Astrocyte (in vitro differentiated cells and primary cell): ENCODE measurements around the gene ATP11A. TPM values are rescaled to one million over a fixed set of nuclear protein-coding genes. Genes with fewer than 3 reads are reported as not detected.

ENCODE experiments used
- DNase-seq: peaks from one replicate; pipeline ENCODE4 v3.0.0-alpha.2; 2010; ENCODE audit warnings: low read depth
- FAIRE-seq: peaks from 2 replicates; lab custom pipeline; 2011; peaks lifted over from hg19 to GRCh38; lab: Jason Lieb, UNC
- H2AFZ ChIP-seq: 2 replicates; pipeline ENCODE4 v1.6.0; 2012; ENCODE audit warnings: low read depth, low read length, inconsistent platforms
- H3K27ac ChIP-seq: 2 replicates; pipeline ENCODE4 v1.5.1; 2011; ENCODE audit warnings: low read depth, low read length, inconsistent platforms
- H3K27me3 ChIP-seq: 2 replicates; pipeline ENCODE4 v1.6.0; 2011; ENCODE audit warnings: low read length, inconsistent platforms; ENCODE audit not compliant: insufficient read depth
- H3K36me3 ChIP-seq: 2 replicates; pipeline ENCODE4 v1.5.1; 2011; ENCODE audit warnings: low read length, inconsistent platforms; ENCODE audit not compliant: insufficient read depth
- H3K4me1 ChIP-seq: 2 replicates; pipeline ENCODE4 v1.5.1; 2011; ENCODE audit warnings: low read length, inconsistent platforms; ENCODE audit not compliant: insufficient read depth
- H3K4me2 ChIP-seq: 2 replicates; pipeline ENCODE4 v1.6.0; 2012; ENCODE audit warnings: low read length, inconsistent platforms
- H3K4me3 ChIP-seq: 2 replicates; pipeline ENCODE4 v1.5.1; 2011; ENCODE audit warnings: low read depth, mild to moderate bottlenecking, low read length, inconsistent platforms; ENCODE audit not compliant: insufficient read depth
- H3K79me2 ChIP-seq: 2 replicates; pipeline ENCODE4 v1.6.0; 2012; ENCODE audit warnings: mild to moderate bottlenecking, low read length, inconsistent platforms; ENCODE audit not compliant: insufficient read depth
- H3K9ac ChIP-seq: 2 replicates; pipeline ENCODE4 v1.6.0; 2012; ENCODE audit warnings: mild to moderate bottlenecking, low read length, inconsistent platforms
- H3K9me3 ChIP-seq: 2 replicates; pipeline ENCODE4 v1.5.1; 2012; ENCODE audit warnings: low read depth, mild to moderate bottlenecking, low read length, inconsistent platforms; ENCODE audit not compliant: insufficient read depth
- H4K20me1 ChIP-seq: 2 replicates; pipeline ENCODE4 v1.6.0; 2012; ENCODE audit warnings: low read length, inconsistent platforms; ENCODE audit not compliant: insufficient read depth
- H3K27ac Mint-ChIP-seq: one replicate; pipeline ENCODE4 v1.8.0; 2021; ENCODE audit warnings: mild to moderate bottlenecking, mixed read lengths; ENCODE audit not compliant: unreplicated experiment
- H3K27me3 Mint-ChIP-seq: one replicate; pipeline ENCODE4 v1.8.0; 2021; ENCODE audit warnings: low read depth, mixed read lengths; ENCODE audit not compliant: unreplicated experiment
- H3K36me3 Mint-ChIP-seq: one replicate; pipeline ENCODE4 v1.8.0; 2021; ENCODE audit warnings: low read depth, mixed read lengths; ENCODE audit not compliant: unreplicated experiment
- H3K4me1 Mint-ChIP-seq: one replicate; pipeline ENCODE4 v1.8.0; 2021; ENCODE audit warnings: low read depth, mixed read lengths; ENCODE audit not compliant: unreplicated experiment
- H3K4me3 Mint-ChIP-seq: one replicate; pipeline ENCODE4 v1.8.0; 2021; ENCODE audit warnings: mild to moderate bottlenecking, moderate library complexity, mixed read lengths; ENCODE audit not compliant: unreplicated experiment
- H3K9me3 Mint-ChIP-seq: one replicate; pipeline ENCODE4 v1.8.0; 2021; ENCODE audit warnings: mild to moderate bottlenecking, mixed read lengths; ENCODE audit not compliant: unreplicated experiment
- CTCF ChIP-seq: IDR thresholded peaks from 2 replicates; pipeline ENCODE4 v1.5.1; 2011; ENCODE audit warnings: low read depth, mild to moderate bottlenecking, inconsistent platforms, low read length, moderate library complexity; ENCODE audit not compliant: insufficient read depth
- EZH2 ChIP-seq: IDR thresholded peaks from 2 replicates; pipeline ENCODE4 v1.6.1; 2012; ENCODE audit warnings: mild to moderate bottlenecking, low read length, inconsistent platforms; ENCODE audit not compliant: insufficient read depth
- total RNA-seq: library from RNA; stranded (reverse); gene quantifications from 2 replicates; pipeline ENCODE4 v1.2.1, GENCODE V29; 2021

Gene ATP11A
- total RNA-seq, 1 donor from 2014 or later: 38.9 TPM

GRCh38 chr13:112759053-112759452 lies 69.2 kb downstream of the ATP11A start:
- DNase-seq (no peak), FAIRE-seq (no peak)
- Histone ChIP-seq H4K20me1 (no peaks in the 10 kb centered on the region), H3K36me3 (no peaks in the 10 kb centered on the region), H3K4me1 (no peaks in the 10 kb centered on the region), H3K4me2 (no peak overlapping the region), H3K79me2 (no peaks in the 10 kb centered on the region), H3K27ac (no peak overlapping the region), H3K9me3 (no peaks in the 10 kb centered on the region), H3K27me3 (no peaks in the 10 kb centered on the region), H3K9ac (no peak overlapping the region), H3K4me3 (no peak overlapping the region), H2AFZ (no peak overlapping the region)
- Mint-ChIP-seq H3K27ac (no peak overlapping the region), H3K9me3 (no peaks in the 10 kb centered on the region), H3K4me3 (no peak overlapping the region), H3K27me3 (no peaks in the 10 kb centered on the region), H3K4me1 (peaks cover 23% of the 10 kb centered on the region), H3K36me3 (no peaks in the 10 kb centered on the region)
- TF ChIP-seq CTCF: no peak
- no peak for TF ChIP-seq EZH2

- Histone ChIP-seq H3K27ac (no peak overlapping the region), H3K9me3 (no peaks in the 10 kb centered on the region), H2AFZ (no peak overlapping the region), H3K9ac (no peak overlapping the region), H3K27me3 (no peaks in the 10 kb centered on the region), H4K20me1 (no peaks in the 10 kb centered on the region), H3K79me2 (no peaks in the 10 kb centered on the region), H3K4me1 (no peaks in the 10 kb centered on the region), H3K36me3 (no peaks in the 10 kb centered on the region), H3K4me2 (no peak overlapping the region), H3K4me3 (no peak overlapping the region)
- Mint-ChIP-seq H3K4me1 (peaks cover 23% of the 10 kb centered on the region), H3K27ac (no peak overlapping the region), H3K4me3 (no peak overlapping the region), H3K36me3 (no peaks in the 10 kb centered on the region), H3K9me3 (no peaks in the 10 kb centered on the region), H3K27me3 (no peaks in the 10 kb centered on the region)
- FAIRE-seq (no peak), DNase-seq (no peak)
- TF ChIP-seq EZH2 (no peak), CTCF (no peak)
Observed at GRCh38 chr13:112759827-112760226, 70.0 kb downstream of the ATP11A start.

- Histone ChIP-seq H2AFZ (no peak overlapping the region), H3K79me2 (no peaks in the 10 kb centered on the region), H3K4me2 (no peak overlapping the region), H3K27ac (no peak overlapping the region), H4K20me1 (no peaks in the 10 kb centered on the region), H3K9me3 (no peaks in the 10 kb centered on the region), H3K4me3 (no peak overlapping the region), H3K27me3 (no peaks in the 10 kb centered on the region), H3K36me3 (no peaks in the 10 kb centered on the region), H3K9ac (no peak overlapping the region), H3K4me1 (no peaks in the 10 kb centered on the region)
- H3K4me3 Mint-ChIP-seq: no peak overlapping the region
- H3K27ac Mint-ChIP-seq: no peak overlapping the region
- no peak for FAIRE-seq
- H3K36me3 Mint-ChIP-seq: peaks cover 2% of the 10 kb centered on the region
- H3K27me3 Mint-ChIP-seq: no peaks in the 10 kb centered on the region
- H3K4me1 Mint-ChIP-seq: peaks cover 23% of the 10 kb centered on the region
- H3K9me3 Mint-ChIP-seq: no peaks in the 10 kb centered on the region
- DNase-seq: peak; percentile 37
- TF ChIP-seq EZH2 (no peak), CTCF (no peak)
Observed at GRCh38 chr13:112760435-112760834, 70.6 kb downstream of the ATP11A start.
